GM12874 (cell line): ENCODE measurements around the gene DIDO1.

Experiments used
- CTCF ChIP-seq: IDR thresholded peaks from 2 replicates; pipeline ENCODE4 v1.5.1; 2011; ENCODE audit warnings: low read depth, mild to moderate bottlenecking, control low read depth, low read length, moderate library complexity; ENCODE audit not compliant: insufficient read depth

The DIDO1 gene

GRCh38 chr20:62892348-62893304 is 33.7 kb downstream of the DIDO1 start:
- TF ChIP-seq CTCF, result no peak

GRCh38 chr20:62891111-62891510 is 35.2 kb downstream of the DIDO1 start:
- TF ChIP-seq CTCF, result no peak

- no peak for TF ChIP-seq CTCF
These were observed 35.9 kb downstream of the DIDO1 start for GRCh38 chr20:62890444-62890843.

- no peak for TF ChIP-seq CTCF
These were observed 36.4 kb downstream of the DIDO1 start for GRCh38 chr20:62889871-62890270.

- TF ChIP-seq CTCF, result no peak
These were observed 36.9 kb downstream of the DIDO1 start for GRCh38 chr20:62889411-62889810.

GRCh38 chr20:62888910-62889309 is 37.4 kb downstream of the DIDO1 start:
- no peak for TF ChIP-seq CTCF

- no peak for TF ChIP-seq CTCF
These were observed 37.9 kb downstream of the DIDO1 start for GRCh38 chr20:62888406-62888805.
